ENCODE data around the gene UQCRQ. TPM values are rescaled to one million over a fixed set of nuclear protein-coding genes. Genes with fewer than 3 reads are reported as not detected.
A peak's percentile ranks its signal among the peaks of the same experiment; 100 is the strongest.

UQCRQ gene
- total RNA-seq, 1 donor from 2014 or later, result 387 TPM

- peak overlapping the region; percentile 87 for H3K4me3 Mint-ChIP-seq (ENCODE audit: unreplicated experiment)
- no peaks in the 10 kb centered on the region for H3K9me3 Mint-ChIP-seq (ENCODE audit: unreplicated experiment)
- H3K27ac Mint-ChIP-seq (ENCODE audit: unreplicated experiment), result peak overlapping the region; percentile 75
- peak; percentile 91 for TF ChIP-seq CTCF (IDR thresholded peaks at IDR 0.05)
- DNase-seq (ENCODE audit: extremely low spot score, unreplicated experiment), result peak; percentile 91
- H3K36me3 Mint-ChIP-seq (ENCODE audit: unreplicated experiment), result no peaks in the 10 kb centered on the region
- no peaks in the 10 kb centered on the region for H3K27me3 Mint-ChIP-seq (ENCODE audit: unreplicated experiment)
- peaks cover 14% of the 10 kb centered on the region for H3K4me1 Mint-ChIP-seq (ENCODE audit: unreplicated experiment)
These were observed 36.6 kb upstream of the UQCRQ start for GRCh38 chr5:132829742-132830435.

DNA sequence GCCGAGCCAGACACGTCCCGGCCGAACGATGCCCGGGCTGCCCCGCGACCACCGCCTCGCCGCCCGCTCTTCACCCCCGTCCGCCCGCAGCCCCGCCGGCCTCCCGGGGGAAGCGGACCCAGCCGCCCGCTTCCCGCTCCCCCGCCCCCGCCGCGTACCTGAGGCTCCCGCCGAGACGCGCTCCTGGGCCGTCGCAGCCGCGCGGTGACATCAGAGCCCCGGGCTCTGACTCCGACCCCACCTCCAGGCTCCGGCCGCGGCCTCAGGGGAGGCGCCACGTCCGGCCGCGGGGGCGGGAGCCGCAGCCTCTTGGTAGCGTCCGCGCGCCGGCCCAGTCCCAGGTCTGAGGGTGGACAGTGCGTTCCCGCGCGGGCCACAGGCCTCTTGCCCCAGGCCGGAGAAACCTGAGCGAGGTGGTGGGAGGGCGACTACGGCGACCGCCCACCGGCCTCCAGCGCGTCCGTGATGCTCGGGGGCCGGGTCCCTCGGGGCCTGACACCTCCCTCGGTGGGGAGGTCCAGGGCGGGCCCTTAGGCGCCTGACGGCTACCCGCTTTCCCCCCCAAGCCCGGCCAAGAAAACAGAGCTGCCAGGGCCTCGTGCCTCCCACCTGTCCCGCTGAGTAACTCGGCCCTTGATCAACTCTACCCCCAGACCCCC, 35.9 kb upstream of the UQCRQ start, which contains the start of gene SHROOM1:
Gene SHROOM1, minus strand, starts transcription at position 212 of the 659 bp plus-strand sequence. CDS start 4,507 bp downstream, outside the sequence.
- Mint-ChIP-seq H3K27me3 (ENCODE audit: unreplicated experiment) (no peaks in the 10 kb centered on the region), H3K4me1 (ENCODE audit: unreplicated experiment) (peaks cover 14% of the 10 kb centered on the region)
- no peak for DNase-seq (ENCODE audit: extremely low spot score, unreplicated experiment)

DNA sequence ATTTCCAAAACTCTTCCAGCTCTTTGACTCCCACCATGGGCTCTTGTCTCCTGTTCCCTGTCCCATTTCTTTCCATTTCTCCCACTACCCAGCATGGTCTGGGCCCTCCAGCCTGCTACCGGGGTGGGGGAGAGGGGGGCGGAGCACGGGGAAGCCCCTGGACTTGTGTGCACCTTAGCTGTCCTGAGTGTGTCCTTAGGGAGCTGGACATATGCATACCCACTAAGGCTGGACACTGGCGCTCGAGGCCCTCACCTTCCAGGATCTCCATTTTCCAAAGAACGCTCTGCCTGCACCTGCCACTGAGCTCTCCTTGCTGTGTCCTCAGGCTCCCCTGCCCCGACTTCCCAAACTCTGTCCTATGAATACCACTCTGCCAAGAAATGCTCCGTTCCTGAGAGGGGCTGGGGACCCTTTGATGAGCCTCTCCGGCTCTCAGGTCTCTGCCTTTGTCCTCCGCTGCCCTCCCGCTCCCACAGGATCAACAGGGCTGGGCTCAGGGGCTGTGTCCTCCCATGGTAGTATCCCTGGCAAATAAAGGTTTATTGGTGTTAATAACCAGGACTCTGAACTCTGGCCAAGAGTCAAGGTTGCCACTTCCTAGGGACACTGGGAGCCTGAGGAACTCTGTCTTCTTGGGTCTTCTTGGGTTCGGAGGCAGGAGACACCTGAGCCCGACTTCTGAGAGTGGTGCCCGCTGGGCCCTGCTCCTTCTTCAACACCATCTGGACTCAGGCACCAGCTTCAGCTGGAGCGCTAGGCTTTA, 35.2 kb upstream of the UQCRQ start:
- peak overlapping the region; percentile 14 for H3K27ac Mint-ChIP-seq (ENCODE audit: unreplicated experiment)
- no peaks in the 10 kb centered on the region for H3K9me3 Mint-ChIP-seq (ENCODE audit: unreplicated experiment)
- no peak for TF ChIP-seq CTCF (IDR thresholded peaks at IDR 0.05)
- no peaks in the 10 kb centered on the region for H3K27me3 Mint-ChIP-seq (ENCODE audit: unreplicated experiment)
- no peaks in the 10 kb centered on the region for H3K36me3 Mint-ChIP-seq (ENCODE audit: unreplicated experiment)
- no peak for DNase-seq (ENCODE audit: extremely low spot score, unreplicated experiment)
- H3K4me1 Mint-ChIP-seq (ENCODE audit: unreplicated experiment), result peaks cover 14% of the 10 kb centered on the region
- H3K4me3 Mint-ChIP-seq (ENCODE audit: unreplicated experiment), result peak overlapping the region; percentile 71

More for the DNA sequence above, 35.9 kb upstream of the UQCRQ start, which contains the start of gene SHROOM1:
- peak within 1 kb of the TSS; percentile 87 for H3K4me3 Mint-ChIP-seq (ENCODE audit: unreplicated experiment)
- no peaks in the 10 kb centered on the region for H3K36me3 Mint-ChIP-seq (ENCODE audit: unreplicated experiment)
- TF ChIP-seq CTCF (IDR thresholded peaks at IDR 0.05), result no peak
- H3K9me3 Mint-ChIP-seq (ENCODE audit: unreplicated experiment), result no peaks in the 10 kb centered on the region
- peak within 1 kb of the TSS; percentile 75 for H3K27ac Mint-ChIP-seq (ENCODE audit: unreplicated experiment)

DNA sequence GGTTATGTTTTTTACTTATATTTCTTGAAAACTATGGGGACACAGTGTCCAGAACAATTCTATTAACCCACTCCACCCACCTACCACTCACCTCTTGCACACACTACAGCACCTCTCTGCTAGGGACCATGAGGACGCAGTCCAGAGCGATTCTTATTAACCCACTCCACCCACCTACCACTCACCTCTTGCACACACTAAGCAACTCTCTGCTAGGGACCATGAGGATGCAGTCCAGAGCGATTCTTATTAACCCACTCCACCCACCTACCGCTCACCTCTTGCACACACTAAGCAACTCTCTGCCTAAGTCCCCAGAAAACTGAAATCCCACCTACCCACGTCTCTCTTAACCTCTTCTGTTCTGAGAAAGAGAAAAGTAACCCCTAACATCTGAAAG, 33.8 kb upstream of the UQCRQ start:
- Mint-ChIP-seq H3K9me3 (ENCODE audit: unreplicated experiment) (no peaks in the 10 kb centered on the region), H3K27me3 (ENCODE audit: unreplicated experiment) (no peaks in the 10 kb centered on the region), H3K4me1 (ENCODE audit: unreplicated experiment) (peaks cover 14% of the 10 kb centered on the region), H3K4me3 (ENCODE audit: unreplicated experiment) (peak overlapping the region; percentile 8), H3K27ac (ENCODE audit: unreplicated experiment) (no peak overlapping the region), H3K36me3 (ENCODE audit: unreplicated experiment) (no peaks in the 10 kb centered on the region)
- no peak for DNase-seq (ENCODE audit: extremely low spot score, unreplicated experiment)
- TF ChIP-seq CTCF (IDR thresholded peaks at IDR 0.05), result no peak

All from osteocyte (in vitro differentiated cells).